VCaP (cell line): ENCODE data around the gene OOSP3.

Source experiments
- H3K27ac ChIP-seq: fragments of 450-650 bp; 2 replicates; pipeline ENCODE4 v1.5.1; 2017
- TF ChIP-seq, protein P1 (sequence below): fragments of 450-650 bp; conservative IDR thresholded peaks from 2 replicates; pipeline ENCODE4 v1.5.1; 2017; ENCODE audit warnings: mild to moderate bottlenecking, moderate library complexity

Gene OOSP3

GRCh38 chr11:59931688-59932087, 53.1 kb downstream of the OOSP3 start:
- no peak overlapping the region for H3K27ac ChIP-seq

DNA sequence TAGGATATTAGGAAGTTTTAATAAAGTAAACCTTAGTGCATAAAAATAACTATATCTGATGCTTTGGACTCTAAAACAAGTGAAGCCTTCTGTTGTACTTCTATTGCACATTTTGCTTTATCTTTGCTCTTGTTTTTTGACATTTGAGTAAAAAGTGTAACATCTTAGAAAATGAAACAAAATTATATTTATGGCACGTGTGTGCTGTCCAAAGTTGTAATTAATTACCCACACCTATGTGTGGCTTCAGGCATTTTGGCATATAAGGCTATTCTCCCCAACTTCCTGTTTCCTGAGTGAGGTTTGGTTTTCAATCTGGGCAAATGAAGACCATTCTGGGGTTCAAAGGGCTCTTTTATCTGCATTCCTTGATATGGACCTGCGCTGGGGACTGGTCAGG, 59.5 kb downstream of the OOSP3 start, which contains the start of gene OOSP1:
Gene OOSP1, plus strand, starts transcription at position 301 of the 400 bp plus-strand sequence. Its CDS starts 23 bp downstream, at position 324.
- TF ChIP-seq, protein P1, sequence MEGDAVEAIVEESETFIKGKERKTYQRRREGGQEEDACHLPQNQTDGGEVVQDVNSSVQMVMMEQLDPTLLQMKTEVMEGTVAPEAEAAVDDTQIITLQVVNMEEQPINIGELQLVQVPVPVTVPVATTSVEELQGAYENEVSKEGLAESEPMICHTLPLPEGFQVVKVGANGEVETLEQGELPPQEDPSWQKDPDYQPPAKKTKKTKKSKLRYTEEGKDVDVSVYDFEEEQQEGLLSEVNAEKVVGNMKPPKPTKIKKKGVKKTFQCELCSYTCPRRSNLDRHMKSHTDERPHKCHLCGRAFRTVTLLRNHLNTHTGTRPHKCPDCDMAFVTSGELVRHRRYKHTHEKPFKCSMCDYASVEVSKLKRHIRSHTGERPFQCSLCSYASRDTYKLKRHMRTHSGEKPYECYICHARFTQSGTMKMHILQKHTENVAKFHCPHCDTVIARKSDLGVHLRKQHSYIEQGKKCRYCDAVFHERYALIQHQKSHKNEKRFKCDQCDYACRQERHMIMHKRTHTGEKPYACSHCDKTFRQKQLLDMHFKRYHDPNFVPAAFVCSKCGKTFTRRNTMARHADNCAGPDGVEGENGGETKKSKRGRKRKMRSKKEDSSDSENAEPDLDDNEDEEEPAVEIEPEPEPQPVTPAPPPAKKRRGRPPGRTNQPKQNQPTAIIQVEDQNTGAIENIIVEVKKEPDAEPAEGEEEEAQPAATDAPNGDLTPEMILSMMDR = no peak
- H3K27ac ChIP-seq = no peak within 1 kb of the TSS

More at GRCh38 chr11:59931688-59932087, 53.1 kb downstream of the OOSP3 start:
- TF ChIP-seq, protein P1 = no peak

- TF ChIP-seq, protein P1 = no peak
Measured at GRCh38 chr11:59938718-59939117, 60.1 kb downstream of the OOSP3 start.

DNA sequence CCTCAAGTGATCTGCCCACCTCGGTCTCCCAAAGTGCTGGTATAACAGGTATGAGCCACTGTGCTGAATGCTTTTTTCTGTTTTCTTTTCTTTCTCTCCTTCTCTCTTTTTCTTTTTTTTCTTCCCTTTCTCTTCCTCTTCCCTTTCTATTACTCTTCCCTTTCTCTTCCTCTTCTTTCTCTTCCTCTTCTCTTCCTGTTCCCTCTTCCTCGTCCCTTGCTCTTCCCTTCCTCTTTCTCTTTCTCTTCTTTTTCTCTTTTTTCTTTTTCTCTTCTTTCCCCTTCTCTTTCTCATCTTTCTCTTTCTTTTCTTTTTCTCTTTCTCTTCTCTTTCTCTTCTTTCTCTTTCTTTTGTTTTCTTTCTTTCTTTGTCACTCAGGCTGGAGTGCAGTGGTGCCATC, 60.9 kb downstream of the OOSP3 start:
- H3K27ac ChIP-seq = no peak overlapping the region
- TF ChIP-seq, protein P1 = no peak

More at GRCh38 chr11:59938718-59939117, 60.1 kb downstream of the OOSP3 start:
- H3K27ac ChIP-seq = no peak overlapping the region

DNA sequence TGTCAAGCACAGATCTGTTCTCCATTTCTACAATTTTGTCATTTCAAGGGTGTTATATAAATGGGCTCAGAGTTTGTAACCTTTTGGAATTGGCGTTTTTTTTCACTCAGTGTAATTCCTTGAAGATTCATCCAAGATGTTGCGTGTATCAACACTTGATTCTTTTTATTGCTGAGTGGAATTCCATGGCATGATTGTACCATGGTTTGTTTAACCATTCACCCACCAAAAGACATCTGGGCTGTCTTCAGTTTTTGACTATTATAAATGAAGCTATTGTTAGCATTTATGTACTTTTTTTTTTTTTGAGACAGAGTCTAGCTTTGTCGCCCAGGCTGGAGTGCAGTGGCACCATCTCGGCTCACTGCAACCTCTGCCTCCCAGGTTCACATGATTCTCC, 62.5 kb downstream of the OOSP3 start:
- no peak overlapping the region for H3K27ac ChIP-seq
- TF ChIP-seq, protein P1 = no peak

- TF ChIP-seq, protein P1 = no peak
- no peak overlapping the region for H3K27ac ChIP-seq
Measured at GRCh38 chr11:59943997-59944714, 65.6 kb downstream of the OOSP3 start.

DNA sequence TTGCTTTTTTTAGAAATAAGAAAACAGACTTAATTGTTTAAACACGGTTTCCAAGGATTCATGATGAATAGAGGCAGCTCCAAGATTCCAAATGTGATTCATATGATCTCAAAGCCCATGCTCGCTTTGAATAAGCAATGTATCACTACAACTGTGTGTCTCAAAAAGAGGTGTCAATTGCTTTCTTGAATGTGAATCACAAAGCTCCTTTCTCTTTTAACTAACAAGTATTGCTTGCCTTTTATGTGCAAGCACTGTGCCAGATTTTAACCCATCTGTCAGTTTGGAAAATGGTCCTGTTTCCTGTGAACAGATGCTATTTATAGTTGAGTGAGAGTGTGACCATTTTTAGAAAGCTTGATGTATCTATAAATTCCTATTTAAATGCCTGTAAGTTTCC, 66.1 kb downstream of the OOSP3 start:
- no peak overlapping the region for H3K27ac ChIP-seq
- TF ChIP-seq, protein P1 = no peak
